Smooth muscle cell of bladder (primary cell): ENCODE results near the gene SNX25. TPM values are rescaled to one million over a fixed set of nuclear protein-coding genes. Genes with fewer than 3 reads are reported as not detected.

ENCODE experiments used
- total RNA-seq: library from RNA; depleted of rRNA; stranded (reverse); fragments of >200 nt; gene quantifications from 2 replicates; pipeline ENCODE4 v1.2.3, GENCODE V29; 2014

SNX25 gene
- total RNA-seq: 26.9 and 63.8 TPM in 2 replicates

DNA sequence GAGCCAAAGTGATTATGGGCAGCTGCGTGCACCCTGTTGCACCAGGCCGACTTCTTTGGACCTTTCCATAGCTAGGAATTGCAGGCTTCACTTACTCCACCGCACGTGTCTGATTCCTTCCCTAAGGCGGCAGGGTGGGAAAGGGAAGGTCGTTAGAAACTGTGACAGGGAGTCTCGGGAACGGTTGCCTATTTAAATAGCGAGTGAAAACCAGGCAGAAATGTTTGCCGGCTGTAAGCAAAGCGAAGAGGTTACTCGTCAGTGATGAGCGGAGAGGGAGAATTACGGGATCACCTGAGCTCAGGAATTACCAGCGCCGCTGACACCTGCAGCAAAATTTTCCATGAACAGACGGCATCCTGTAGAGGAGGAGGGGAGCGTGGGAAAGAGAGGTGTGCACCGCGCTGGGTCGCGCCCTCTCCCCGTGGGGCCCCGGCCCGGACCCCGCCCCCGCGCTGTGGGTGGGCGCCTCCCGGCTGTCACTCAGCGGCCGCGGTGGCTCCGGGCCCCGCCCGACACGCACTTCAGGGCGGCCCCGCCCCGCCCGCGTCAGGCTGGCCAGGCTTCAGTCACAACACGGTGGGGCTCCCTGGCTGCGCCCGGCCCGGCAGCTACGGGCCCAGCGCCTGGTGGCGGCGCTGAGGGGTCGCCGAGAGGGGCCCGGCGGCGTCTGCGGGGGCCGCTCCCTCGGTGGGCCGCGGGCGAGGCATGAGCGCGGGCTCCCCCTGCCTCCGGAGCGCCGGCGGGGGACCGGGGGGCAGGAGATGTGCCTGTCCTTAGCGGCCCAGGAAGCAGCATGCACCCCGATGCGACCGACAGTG is at the start of gene SNX25:
TSS of gene SNX25 (plus strand) at position 568 of the 821 bp plus-strand sequence. CDS start at position 797, 229 bp downstream.

DNA sequence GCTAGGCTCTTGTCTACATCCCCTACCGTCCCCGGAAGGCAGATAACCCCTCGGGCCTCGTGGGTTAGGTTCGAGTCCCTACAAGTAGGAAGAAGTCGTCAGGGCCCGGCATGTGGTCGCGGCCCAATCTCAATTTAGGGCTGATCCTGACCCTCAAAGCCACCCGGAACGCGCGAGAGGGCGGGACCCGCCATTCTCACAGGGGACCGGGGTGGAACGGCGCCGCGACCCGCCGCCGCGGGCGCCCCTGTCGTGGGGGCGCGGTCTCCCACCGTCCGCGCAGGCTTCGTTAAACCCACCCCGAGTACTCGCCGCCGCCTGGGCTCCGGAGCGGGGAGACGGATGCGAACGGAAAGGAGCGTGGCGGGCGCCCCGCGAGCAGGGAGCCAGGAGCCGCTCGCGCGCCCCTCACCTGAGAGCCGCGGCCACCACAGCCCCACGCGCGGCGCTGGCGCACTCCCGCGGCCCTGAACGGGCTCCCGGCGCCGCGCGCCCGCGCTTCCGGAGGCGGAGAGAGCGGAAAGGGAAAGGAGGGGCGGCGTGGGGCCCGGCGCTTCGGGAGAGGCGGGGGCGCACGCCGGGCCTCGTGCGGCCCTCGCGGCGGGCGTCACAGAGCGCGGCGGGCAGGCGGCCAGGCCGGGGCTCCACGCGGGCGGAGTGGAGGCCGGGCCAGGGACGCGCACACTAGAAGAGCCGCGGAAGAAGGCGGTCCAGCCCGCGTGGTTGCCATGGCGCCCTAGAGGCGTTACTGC is 5.7 kb upstream of the SNX25 start, which contains the start of gene CFAP97:
TSS of gene CFAP97 (minus strand) at position 515 of the 752 bp plus-strand sequence. CDS start 12,804 bp downstream, outside the sequence.

DNA sequence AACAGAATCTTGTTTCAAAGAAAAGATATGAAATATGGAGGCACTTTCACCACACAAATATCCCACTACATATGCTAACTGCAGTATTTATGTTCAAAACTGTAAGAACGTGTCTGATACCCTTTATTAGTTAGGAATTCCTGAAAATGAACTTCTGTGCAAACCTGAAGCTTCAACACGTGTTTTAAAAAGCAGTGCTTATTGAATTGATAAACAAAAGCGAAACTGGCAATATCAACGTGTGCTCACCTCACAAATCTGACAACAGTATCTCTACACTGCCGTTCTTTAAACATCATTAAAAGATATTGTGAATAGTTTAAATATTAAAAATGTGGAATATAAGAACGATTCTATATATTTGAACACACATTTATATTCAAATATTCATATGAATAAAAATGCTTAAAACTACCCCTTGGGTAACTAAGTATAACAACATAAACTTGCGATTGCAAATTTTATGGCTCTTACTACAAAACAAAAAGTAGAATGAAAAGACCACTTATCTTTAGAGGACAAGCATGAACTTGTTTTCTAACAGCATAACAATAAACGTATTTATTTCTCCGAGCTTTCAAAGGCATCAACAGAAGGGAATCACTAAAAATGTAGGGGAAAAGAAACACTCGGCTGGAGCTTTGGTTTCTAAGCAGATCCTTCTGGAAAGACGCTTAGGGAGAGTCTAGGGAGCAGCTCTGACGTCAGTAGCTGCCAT is 186.0 kb downstream of the SNX25 start, which contains the start of gene LRP2BP:
TSS of gene LRP2BP (minus strand) at position 687 of the 718 bp plus-strand sequence. CDS start 17,738 bp downstream, outside the sequence.

DNA sequence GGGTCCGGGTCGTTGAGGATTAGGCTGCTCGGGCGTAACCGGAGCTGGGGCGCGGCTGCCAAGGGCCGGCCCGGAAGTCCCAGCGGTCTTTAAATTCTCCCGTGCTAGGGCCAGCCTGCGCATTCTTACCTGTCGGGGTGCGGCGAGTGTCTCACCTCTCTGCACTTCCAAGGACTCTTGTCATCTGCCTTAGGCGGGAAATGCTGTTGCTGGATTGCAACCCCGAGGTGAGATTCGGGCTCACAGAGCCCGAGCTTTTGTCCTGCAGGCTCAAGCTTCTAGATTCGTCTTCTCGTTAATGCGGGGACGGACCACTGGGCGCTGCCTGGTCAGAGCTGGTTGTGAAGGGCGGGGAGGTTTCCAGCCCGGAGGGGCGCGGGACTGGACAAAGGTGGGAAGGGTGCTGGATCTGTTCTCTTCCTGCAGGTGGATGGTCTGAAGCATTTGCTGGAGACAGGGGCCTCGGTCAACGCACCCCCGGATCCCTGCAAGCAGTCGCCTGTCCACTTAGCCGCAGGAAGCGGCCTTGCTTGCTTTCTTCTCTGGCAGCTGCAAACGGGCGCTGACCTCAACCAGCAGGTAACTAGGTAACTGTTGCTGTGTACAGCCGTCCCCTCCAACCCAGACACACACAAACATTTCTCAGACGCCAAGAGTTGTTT is 187.5 kb downstream of the SNX25 start, which contains the start of gene ANKRD37:
TSS of gene ANKRD37 (plus strand) at position 118 of the 662 bp plus-strand sequence. CDS start at position 201, 83 bp downstream.

Other genes starting within 250 kb of the SNX25 start
- gene HELT, start 191.1 kb upstream of the SNX25 start, total RNA-seq: not detected in 2 replicates
- 4.1 and 10.5 TPM in 2 replicates for gene SLC25A4, start 66.3 kb upstream of the SNX25 start, total RNA-seq
- gene CFAP97, start 5.6 kb upstream of the SNX25 start, total RNA-seq: 30.9 and 39.4 TPM in 2 replicates
- 0.28 and 0.55 TPM in 2 replicates for gene LRP2BP, start 186.3 kb downstream of the SNX25 start, total RNA-seq
- gene ANKRD37, start 187.2 kb downstream of the SNX25 start, total RNA-seq: 3.7 and 25.8 TPM in 2 replicates
- gene UFSP2, start 216.4 kb downstream of the SNX25 start, total RNA-seq: 49.3 and 50.3 TPM in 2 replicates